ENCODE results near the gene GRB10.

DNA sequence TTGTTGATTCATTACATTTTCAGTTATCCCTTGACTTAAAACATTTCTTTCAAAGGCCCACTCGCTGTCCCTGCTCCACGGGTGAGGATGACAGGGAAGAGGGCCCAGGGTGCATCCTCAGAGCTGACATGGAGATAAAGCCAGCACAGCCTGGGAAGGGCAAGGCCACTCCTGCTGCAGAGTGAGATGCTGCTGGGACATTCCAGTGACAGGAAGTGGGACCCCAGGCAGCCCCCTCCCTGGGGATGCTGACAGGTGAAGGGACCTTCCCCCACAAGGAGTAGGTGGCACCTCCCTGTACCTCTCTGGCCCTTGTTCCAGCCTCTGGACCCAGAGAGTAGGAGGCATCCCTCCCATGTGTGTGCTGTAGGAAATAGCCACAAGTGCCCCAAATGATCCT is 119.7 kb downstream of the GRB10 start:
- TF ChIP-seq, protein P1, sequence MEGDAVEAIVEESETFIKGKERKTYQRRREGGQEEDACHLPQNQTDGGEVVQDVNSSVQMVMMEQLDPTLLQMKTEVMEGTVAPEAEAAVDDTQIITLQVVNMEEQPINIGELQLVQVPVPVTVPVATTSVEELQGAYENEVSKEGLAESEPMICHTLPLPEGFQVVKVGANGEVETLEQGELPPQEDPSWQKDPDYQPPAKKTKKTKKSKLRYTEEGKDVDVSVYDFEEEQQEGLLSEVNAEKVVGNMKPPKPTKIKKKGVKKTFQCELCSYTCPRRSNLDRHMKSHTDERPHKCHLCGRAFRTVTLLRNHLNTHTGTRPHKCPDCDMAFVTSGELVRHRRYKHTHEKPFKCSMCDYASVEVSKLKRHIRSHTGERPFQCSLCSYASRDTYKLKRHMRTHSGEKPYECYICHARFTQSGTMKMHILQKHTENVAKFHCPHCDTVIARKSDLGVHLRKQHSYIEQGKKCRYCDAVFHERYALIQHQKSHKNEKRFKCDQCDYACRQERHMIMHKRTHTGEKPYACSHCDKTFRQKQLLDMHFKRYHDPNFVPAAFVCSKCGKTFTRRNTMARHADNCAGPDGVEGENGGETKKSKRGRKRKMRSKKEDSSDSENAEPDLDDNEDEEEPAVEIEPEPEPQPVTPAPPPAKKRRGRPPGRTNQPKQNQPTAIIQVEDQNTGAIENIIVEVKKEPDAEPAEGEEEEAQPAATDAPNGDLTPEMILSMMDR (conservative IDR thresholded peaks at IDR 0.05; ENCODE audit: low read depth in 2 of 2), result no peak
- no peak for TF ChIP-seq EZH2phosphoT487 (IDR thresholded peaks at IDR 0.05; ENCODE audit: unreplicated experiment)
- TF ChIP-seq, protein P2, sequence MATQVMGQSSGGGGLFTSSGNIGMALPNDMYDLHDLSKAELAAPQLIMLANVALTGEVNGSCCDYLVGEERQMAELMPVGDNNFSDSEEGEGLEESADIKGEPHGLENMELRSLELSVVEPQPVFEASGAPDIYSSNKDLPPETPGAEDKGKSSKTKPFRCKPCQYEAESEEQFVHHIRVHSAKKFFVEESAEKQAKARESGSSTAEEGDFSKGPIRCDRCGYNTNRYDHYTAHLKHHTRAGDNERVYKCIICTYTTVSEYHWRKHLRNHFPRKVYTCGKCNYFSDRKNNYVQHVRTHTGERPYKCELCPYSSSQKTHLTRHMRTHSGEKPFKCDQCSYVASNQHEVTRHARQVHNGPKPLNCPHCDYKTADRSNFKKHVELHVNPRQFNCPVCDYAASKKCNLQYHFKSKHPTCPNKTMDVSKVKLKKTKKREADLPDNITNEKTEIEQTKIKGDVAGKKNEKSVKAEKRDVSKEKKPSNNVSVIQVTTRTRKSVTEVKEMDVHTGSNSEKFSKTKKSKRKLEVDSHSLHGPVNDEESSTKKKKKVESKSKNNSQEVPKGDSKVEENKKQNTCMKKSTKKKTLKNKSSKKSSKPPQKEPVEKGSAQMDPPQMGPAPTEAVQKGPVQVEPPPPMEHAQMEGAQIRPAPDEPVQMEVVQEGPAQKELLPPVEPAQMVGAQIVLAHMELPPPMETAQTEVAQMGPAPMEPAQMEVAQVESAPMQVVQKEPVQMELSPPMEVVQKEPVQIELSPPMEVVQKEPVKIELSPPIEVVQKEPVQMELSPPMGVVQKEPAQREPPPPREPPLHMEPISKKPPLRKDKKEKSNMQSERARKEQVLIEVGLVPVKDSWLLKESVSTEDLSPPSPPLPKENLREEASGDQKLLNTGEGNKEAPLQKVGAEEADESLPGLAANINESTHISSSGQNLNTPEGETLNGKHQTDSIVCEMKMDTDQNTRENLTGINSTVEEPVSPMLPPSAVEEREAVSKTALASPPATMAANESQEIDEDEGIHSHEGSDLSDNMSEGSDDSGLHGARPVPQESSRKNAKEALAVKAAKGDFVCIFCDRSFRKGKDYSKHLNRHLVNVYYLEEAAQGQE (IDR thresholded peaks at IDR 0.05; ENCODE audit: unreplicated experiment), result no peak
- no peak for TF ChIP-seq EZH2 (IDR thresholded peaks at IDR 0.05; ENCODE audit: low read depth, unreplicated experiment)
- no peak for TF ChIP-seq CREB1 (CRISPR knock-in tag; IDR thresholded peaks at IDR 0.05; ENCODE audit: low read depth)
- TF ChIP-seq JUNB (IDR thresholded peaks at IDR 0.05; ENCODE audit: unreplicated experiment), result no peak

Measured in GM23338 (cell line).